SK-MEL-5 (cell line): ENCODE measurements around the gene CTPS2. TPM values are rescaled to one million over a fixed set of nuclear protein-coding genes. Genes with fewer than 3 reads are reported as not detected.
"Not testable (repeated sequence)": the region's sequence is repeated elsewhere in the genome, so short reads cannot be mapped to it uniquely, and the experiment has no call there.

ENCODE experiments used
- DNase-seq: peaks from one replicate; pipeline ENCODE4 v3.0.0-alpha.2; 2016; ENCODE audit warnings: low read depth, low spot score
- in situ Hi-C: cut with HindIII; loops from 2 replicates; pipeline ENCODE4 v1.10.0; 2016; ENCODE audit warnings: low sequenced_read_pairs, high pct_unique_total_duplicates, low pct_unique_long_range_greater_than_20kb
- total RNA-seq: library from RNA; depleted of rRNA; stranded (reverse); fragments of >200 nt; shearing (Covaris generic); gene quantifications from 2 replicates; pipeline ENCODE4 v1.2.3, GENCODE V29; 2014

The CTPS2 gene
- total RNA-seq, 1 experiment from 2014 or later: 7.4 TPM

- DNase-seq: peak; percentile 94
- in situ Hi-C loops: no loop called here
Observed at GRCh38 chrX:16719334-16720084, 7.0 kb upstream of the CTPS2 start, which contains the start of gene SYAP1. Gene SYAP1 (plus strand): TSS chrX:16719612. CDS start chrX:16719725, 113 bp downstream.

DNA sequence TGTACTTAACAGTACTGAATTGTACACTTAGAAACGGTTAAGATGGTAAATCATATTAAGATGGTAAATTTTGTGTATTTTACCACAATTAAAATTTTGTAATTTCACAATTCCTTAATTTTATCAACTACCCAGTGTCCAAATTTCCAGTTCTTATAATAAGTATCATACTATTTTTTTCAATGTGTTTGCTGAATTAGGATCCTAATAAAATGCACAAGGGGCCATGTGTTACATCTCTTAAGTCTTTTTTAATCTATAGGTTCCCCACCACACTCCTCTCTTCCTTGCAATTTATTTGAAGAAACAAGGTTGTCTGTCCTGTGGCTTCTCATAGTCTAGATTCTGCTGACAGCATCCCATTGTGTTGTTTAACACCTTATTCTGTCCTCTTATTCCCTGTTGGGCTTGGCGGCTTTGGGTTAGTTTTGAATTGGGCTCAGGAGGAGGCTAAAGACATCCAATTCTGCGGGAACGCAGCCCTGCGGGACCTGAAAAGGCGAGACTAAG is 6.4 kb upstream of the CTPS2 start:
- no peak for DNase-seq
- in situ Hi-C loops: no loop called here

- in situ Hi-C loops, DNase-seq: not testable (repeated sequence)
Observed at GRCh38 chrX:16716451-16716850, 4.0 kb upstream of the CTPS2 start.

GRCh38 chrX:16715638-16716037 is 3.2 kb upstream of the CTPS2 start:
- DNase-seq, in situ Hi-C loops: not testable (repeated sequence)

- in situ Hi-C loops: no loop called here
- no peak for DNase-seq
Observed at GRCh38 chrX:16714504-16714903, 2.0 kb upstream of the CTPS2 start.

- DNase-seq: no peak
- in situ Hi-C loops: no loop called here
Observed at GRCh38 chrX:16711893-16712547, 449 bp downstream of the CTPS2 start.

DNA sequence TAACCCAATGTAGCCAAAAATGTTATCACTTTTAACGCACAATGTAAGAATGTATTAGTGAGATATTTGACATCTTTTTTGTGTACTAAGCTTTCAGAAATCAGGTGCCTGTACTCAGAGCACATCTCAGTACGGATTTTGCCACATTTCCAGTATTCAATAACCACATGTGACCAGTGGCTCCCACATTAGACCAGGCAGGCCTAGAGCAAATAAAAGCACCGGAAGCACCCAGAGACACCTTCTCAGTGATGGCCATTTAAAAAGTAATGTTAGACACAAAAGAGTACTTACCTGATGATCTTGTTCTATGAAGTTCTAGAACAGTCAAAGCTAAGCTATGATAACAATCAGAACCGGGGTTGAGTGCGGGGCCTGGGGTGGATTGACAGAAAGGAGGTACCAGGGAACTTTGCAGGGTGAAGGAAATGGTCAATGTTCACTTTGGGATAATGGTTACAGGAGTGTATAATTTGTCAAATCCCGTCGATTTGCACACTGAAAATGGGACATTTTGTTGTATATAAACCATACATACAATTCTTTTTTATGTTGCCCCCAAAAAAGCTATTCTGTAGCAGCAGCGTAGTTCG is 1.2 kb downstream of the CTPS2 start:
- no peak for DNase-seq
- in situ Hi-C loops: no loop called here

DNA sequence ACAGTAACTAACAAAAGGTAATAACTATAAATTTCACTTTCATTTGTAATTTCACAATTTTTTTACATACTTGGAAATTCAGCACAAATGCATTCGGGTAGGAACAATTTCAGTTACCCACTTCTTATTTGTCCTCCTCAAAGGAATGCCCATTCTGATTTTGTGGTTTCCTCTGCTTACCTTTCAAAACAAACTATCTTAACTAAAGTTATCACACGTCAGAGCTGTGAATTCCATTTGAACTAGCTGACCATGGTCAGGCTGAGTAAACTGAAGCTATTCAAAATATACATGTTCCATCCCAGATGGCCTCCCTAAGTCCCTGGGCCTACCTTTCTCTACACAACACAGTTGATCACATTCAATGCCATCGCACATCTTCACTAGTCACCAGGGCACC is 4.5 kb downstream of the CTPS2 start:
- no peak for DNase-seq

GRCh38 chrX:16705370-16705769 is 7.1 kb downstream of the CTPS2 start:
- no peak for DNase-seq
- in situ Hi-C loops: no loop called here

More for the DNA sequence above, 4.5 kb downstream of the CTPS2 start:
- in situ Hi-C loops: no loop called here

GRCh38 chrX:16702700-16703599 is 9.5 kb downstream of the CTPS2 start:
- DNase-seq: no peak
- in situ Hi-C loops: no loop called here

GRCh38 chrX:16700734-16701133 is 11.7 kb downstream of the CTPS2 start:
- in situ Hi-C loops: no loop called here
- peak; percentile 25 for DNase-seq

GRCh38 chrX:16699389-16699788 is 13.1 kb downstream of the CTPS2 start:
- DNase-seq: no peak
- in situ Hi-C loops: no loop called here

GRCh38 chrX:16696956-16697355 is 15.5 kb downstream of the CTPS2 start:
- in situ Hi-C loops: no loop called here
- no peak for DNase-seq

DNA sequence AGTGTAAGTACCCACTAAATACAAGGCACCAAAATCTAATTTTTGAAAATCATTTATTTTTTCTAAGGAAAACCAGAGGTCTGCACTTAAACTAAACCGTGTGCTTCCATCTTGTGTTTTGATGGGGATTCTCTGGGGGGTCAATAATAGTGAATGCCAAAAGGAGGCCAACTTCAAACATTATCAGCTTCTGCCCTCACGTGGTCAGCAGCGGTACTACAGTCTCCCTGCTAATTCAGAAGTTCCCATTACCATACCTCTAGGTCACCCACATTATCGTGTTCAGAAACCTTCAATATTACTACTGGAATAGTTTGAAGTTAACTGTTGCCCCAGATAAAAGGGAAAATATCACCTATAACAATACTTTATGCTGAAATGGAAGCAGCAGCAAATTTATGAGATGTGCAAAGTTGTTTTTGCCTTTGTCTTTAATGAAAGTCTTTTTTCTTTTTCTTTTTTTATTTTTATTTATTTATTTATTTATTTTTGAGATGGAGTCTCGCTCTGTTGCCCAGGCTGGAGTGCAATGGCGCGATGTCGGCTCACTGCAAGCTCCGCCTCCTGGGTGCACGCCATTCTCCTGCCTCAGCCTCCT is 17.3 kb downstream of the CTPS2 start:
- in situ Hi-C loops: no loop called here
- DNase-seq: peak; percentile 59

- in situ Hi-C loops: no loop called here
- DNase-seq: no peak
Observed at GRCh38 chrX:16687514-16687913, 25.0 kb downstream of the CTPS2 start.

GRCh38 chrX:16683007-16683664 is 29.3 kb downstream of the CTPS2 start:
- no peak for DNase-seq
- in situ Hi-C loops: no loop called here

GRCh38 chrX:16678689-16679088 is 33.8 kb downstream of the CTPS2 start:
- in situ Hi-C loops: no loop called here
- peak; percentile 42 for DNase-seq
